Right lobe of liver (tissue), 6 donors: ENCODE measurements around the gene DLX3. TPM values are rescaled to one million over a fixed set of nuclear protein-coding genes. Genes with fewer than 3 reads are reported as not detected.
A peak's percentile ranks its signal among the peaks of the same experiment; 100 is the strongest.

Source experiments
- ATAC-seq, 4 donors: fragments of 200-7000 bp; cut with Tn5 transposase; one replicate each; pipeline ENCODE4 v1.9.1; 2020; ENCODE audit warnings: mild to moderate bottlenecking in 4 of 4, moderate library complexity in 4 of 4
- DNase-seq, 3 donors: peaks; one replicate each; pipeline ENCODE4 v3.0.0-alpha.2; 2020
- H3K27ac ChIP-seq, 3 donors: fragments of 200-600 bp; one replicate each; pipeline ENCODE4 v1.8.0; 2022
- H3K27me3 ChIP-seq, 2 donors: fragments of 200-600 bp; one replicate each; pipeline ENCODE4 v1.8.0; 2022
- H3K36me3 ChIP-seq, 4 donors: fragments of 200-600 bp; sonication (generic) in 1 of 4; one replicate each; pipeline versions ENCODE4 v1.5.1 to v1.8.0; 2017 to 2022; ENCODE audit warnings: control low read depth in 1 of 4
- H3K4me1 ChIP-seq, 4 donors: fragments of 200-600 bp; sonication (generic) in 1 of 4; one replicate each; pipeline versions ENCODE4 v1.5.1 to v1.8.0; 2017 to 2022; ENCODE audit warnings: control low read depth in 1 of 4
- H3K4me3 ChIP-seq, 3 donors: fragments of 200-600 bp; one replicate each; pipeline ENCODE4 v1.8.0; 2022
- H3K9me3 ChIP-seq, 4 donors: fragments of 200-600 bp; sonication (generic) in 1 of 4; one replicate each; pipeline versions ENCODE4 v1.5.1 to v1.8.0; 2017 to 2022; ENCODE audit warnings: control low read depth in 1 of 4
- CTCF ChIP-seq, 4 donors: fragments of 200-600 bp in 3 of 4; fragments of 450-650 bp in 1 of 4; IDR thresholded peaks; one replicate each; pipeline versions ENCODE4 v1.5.1 to v1.8.0; 2016 to 2022; ENCODE audit warnings: antibody characterized with exemption in 4 of 4, mild to moderate bottlenecking in 2 of 4
- POLR2A ChIP-seq: fragments of 450-650 bp; IDR thresholded peaks from one replicate; pipeline ENCODE4 v1.6.1; 2017; ENCODE audit warnings: antibody characterized with exemption, mild to moderate bottlenecking
- WGBS: methylation state at CpG from one replicate; pipeline ENCODE4 v1.1.6; 2018; ENCODE audit warnings: low coverage, low lambda C conversion rate; ENCODE audit not compliant: insufficient coverage; ENCODE audit errors: missing lambda C conversion rate; 5-methylcytosine and 5-hydroxymethylcytosine counted together
- intact Hi-C, 2 donors: fragments of 100-400 bp; cut with DNase I; formaldehyde crosslinking; loops; one replicate each; pipeline versions ENCODE4 v1.11.2 to v1.14.1; 2022
- total RNA-seq, 6 experiments: library from RNA; depleted of rRNA in 2 of 6; stranded (reverse); fragments of >200 nt in 2 of 6; fragmentation: NEBNext Ultra II Directional in 3 of 6; extraction: Animal tissue kit (Norgen Biotek cat#: 25700) in 3 of 6; gene quantifications; one replicate each; pipeline versions ENCODE4 v1.1.0 to v1.2.4, GENCODE V29; 2016 to 2023
- donor health status: DM: no; HTN: yes; CAD: no.
- donor health status: DM: no; HTN: no; CAD: no.
- donor health status: DM: no; HTN: no; CAD: no.
- donor health status: DM: no; HTN: yes; CAD: no.
- donor health status: DM: no; HTN: yes; CAD: no.

Gene DLX3
- total RNA-seq, 6 experiments from 2014 or later = not detected

GRCh38 chr17:49987681-49988441 is 7.2 kb downstream of the DLX3 start:
- Histone ChIP-seq H3K9me3 (no peaks in the 10 kb centered on the region), H3K4me1 (no peaks in the 10 kb centered on the region), H3K36me3 (no peaks in the 10 kb centered on the region), H3K27me3 (peaks cover 0 to 8% of the 10 kb centered on the region in 2 donors), H3K4me3 (no peak overlapping the region), H3K27ac (no peak overlapping the region)
- DNase-seq = peak in 1 of 3 donors; percentile 31
- WGBS = 20% methylated on average over 4 of the region's 17 CpGs
- intact Hi-C loops = no loop called here
- no peak for TF ChIP-seq POLR2A
- no peak for TF ChIP-seq CTCF (IDR thresholded peaks at IDR 0.05)
- ATAC-seq = no peak

GRCh38 chr17:49987290-49987585 is 7.8 kb downstream of the DLX3 start:
- H3K9me3 ChIP-seq = no peaks in the 10 kb centered on the region
- no peaks in the 10 kb centered on the region for H3K36me3 ChIP-seq
- no peak overlapping the region for H3K4me3 ChIP-seq
- ATAC-seq (no peak), DNase-seq (peak in 1 of 3 donors; percentile 10)
- peaks cover 0 to 8% of the 10 kb centered on the region in 2 donors for H3K27me3 ChIP-seq
- WGBS = no CpG with 5 or more reads among the region's 2 CpGs
- intact Hi-C loops = no loop called here
- TF ChIP-seq CTCF (IDR thresholded peaks at IDR 0.05) = no peak
- TF ChIP-seq POLR2A = no peak
- no peaks in the 10 kb centered on the region for H3K4me1 ChIP-seq
- no peak overlapping the region for H3K27ac ChIP-seq

- peak in 1 of 3 donors; percentile 24 for DNase-seq
Observed at GRCh38 chr17:49986396-49987289, 8.4 kb downstream of the DLX3 start.

More at GRCh38 chr17:49986396-49987289, 8.4 kb downstream of the DLX3 start:
- WGBS = 23% methylated on average over 3 of the region's 6 CpGs
- TF ChIP-seq POLR2A (no peak), CTCF (IDR thresholded peaks at IDR 0.05) (no peak)
- Histone ChIP-seq H3K4me3 (no peak overlapping the region), H3K4me1 (no peaks in the 10 kb centered on the region), H3K36me3 (no peaks in the 10 kb centered on the region), H3K27me3 (peaks cover 0 to 8% of the 10 kb centered on the region in 2 donors), H3K9me3 (no peaks in the 10 kb centered on the region), H3K27ac (no peak overlapping the region)
- intact Hi-C loops = no loop called here
- no peak for ATAC-seq
